NCI-H2107 (cell line): Measurements from ENCODE around the gene SOBP.
A peak's percentile ranks its signal among the peaks of the same experiment; 100 is the strongest.
"Not testable (repeated sequence)": the region's sequence is repeated elsewhere in the genome, so short reads cannot be mapped to it uniquely, and the experiment has no call there.

Experiments used
- DNase-seq: peaks from one replicate; lab custom pipeline; 2025; lab: John Stamatoyannopoulos, UW

Gene SOBP

DNA sequence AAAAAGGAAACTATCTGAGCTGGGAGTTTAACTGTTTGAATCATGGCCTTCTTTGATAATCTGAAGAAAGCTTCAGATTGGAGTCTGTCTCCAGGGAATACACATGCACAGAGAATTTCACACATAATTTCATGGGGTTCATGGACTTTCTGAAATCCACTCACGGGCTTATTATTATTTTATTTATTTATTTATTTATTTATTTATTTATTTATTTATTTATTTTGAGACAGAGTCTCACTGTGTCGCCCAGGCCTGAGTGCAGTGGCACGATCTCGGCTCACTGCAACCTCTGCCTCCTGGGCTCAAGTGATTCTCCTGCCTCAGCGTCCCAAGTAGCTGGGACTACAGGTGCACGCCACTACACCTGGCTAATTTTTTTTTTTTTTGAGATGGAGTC is 63.2 kb downstream of the SOBP start:
- not testable (repeated sequence) for DNase-seq

DNA sequence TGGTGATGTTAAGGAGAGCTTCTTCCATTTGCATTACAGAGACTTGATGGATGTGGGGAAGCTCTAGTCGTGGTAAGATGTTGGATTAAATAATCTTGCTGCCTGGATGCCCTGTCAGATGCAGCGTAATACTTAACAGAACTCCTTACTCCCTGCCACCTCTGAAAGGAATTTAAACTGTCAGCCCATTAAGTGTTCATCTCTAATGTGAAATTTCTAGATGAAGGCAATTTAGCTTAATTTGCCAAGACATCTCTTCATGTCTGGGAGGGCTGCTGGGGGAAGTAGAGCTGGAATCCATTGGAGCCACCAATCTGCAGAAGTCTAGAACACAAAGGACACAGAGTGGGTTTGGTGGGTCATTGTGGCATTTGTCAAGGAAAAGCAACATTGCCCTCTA is 64.4 kb downstream of the SOBP start:
- DNase-seq, result no peak

DNA sequence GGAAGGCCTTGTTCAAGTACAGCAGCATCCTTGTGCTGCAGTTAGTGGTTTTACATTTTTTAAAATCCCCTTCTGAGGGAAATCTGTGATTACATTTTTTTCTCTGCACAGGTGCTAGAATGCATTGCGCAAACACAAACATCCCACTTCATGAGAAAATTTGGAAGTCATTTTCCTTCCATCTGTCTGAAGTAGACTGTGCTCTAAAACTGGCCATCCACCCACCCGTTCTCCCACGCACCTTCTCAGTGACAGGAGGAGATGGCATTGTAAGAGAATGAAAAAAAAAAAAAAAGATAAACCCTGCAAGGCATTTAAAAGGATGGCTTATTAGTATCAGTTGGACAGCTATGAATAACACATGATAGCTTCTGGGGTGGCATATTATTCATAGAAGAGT is 65.0 kb downstream of the SOBP start:
- DNase-seq, result no peak

DNA sequence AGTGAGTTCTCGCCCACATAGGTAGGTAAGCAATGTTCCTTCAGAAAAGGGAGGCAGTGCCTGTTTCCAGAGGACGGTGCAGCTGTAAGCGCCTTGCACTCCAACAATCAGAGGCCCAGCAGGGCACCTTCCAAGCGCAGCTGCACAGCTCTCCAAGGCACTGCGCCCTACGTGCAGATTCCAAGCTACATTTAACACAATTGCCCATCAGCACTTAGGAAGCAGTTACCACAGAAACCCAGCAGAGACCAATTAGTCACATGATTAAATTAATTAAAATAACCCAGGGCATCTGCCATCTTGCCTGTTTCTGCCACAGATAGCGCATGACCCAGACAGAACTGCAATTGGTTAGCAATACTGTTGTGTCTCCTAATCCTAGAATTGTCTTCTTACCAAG is 65.5 kb downstream of the SOBP start:
- DNase-seq, result peak; percentile 74

DNA sequence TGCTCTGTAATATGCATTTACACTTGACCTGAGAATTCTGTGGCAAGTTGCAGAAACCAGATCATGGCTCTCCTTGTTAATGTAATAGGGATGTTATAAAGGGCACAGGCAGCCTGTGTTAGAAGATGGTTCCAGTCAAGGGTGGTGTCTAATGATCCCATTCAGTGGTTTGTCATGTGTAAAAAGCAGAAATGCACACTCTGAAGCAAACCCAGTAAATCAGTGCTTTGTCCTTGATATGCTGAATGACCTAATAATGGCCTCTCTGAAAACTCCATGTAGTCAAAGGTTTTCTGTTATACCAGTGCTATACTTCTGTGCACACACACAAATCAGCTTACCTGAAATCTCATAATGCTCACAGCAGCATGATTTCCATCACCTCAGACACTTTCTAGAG is 66.2 kb downstream of the SOBP start:
- DNase-seq, result no peak

DNA sequence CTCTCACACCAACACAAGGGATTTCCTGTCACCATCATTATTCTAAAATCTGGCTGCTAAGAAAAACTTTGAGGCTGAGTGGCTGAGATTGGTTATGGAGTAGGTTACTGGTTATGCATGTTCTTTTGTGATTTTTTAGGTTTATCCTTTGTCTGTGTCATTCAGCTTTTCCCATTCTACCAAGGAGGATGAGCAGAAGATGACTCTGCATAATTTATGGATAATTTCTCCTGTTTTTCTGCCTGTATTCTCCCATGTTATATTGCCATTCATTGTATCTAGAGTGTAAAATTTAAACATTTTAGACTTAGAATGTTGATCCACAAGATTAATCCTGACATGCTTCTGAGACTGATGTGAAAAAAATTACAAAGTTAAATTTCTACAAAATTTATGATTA is 67.8 kb downstream of the SOBP start:
- no peak for DNase-seq

DNA sequence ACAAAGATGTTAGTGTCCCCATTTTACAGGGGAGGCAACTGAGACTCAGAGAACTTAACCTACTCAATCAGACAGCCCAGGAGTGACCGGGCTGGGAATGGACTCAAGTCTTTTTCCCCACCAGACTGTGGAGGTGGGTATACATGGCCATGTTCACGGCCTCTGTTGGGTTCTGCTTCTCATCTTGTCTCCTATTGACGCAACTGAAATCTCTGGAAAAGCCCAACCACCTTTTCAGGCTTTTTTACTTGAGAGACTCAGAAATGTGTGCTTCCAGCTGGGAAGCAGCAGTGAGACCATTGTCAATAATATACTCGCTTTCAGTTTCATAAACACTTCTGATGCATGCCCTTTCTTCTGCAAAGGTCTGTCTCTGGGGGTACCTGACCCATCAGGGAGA is 70.7 kb downstream of the SOBP start:
- no peak for DNase-seq

DNA sequence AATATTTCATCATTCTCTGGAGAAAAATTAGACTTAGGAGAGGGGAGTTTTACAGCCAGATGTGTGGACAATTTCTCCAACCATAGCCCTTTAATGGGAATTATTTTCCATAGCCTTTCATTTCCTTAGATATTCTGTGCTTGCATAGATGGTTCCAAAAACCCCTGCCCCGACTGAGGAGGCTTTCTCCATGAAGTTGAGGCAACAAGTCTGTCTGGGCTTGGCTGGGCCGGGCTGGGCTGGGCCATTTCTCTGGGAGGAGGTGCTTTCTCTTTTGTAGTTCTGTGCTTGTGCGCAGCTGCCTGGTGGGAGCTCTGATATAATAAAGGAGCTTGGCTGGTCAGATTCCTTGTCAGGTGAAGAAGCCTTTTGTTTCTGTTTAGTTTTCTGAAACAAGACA is 71.4 kb downstream of the SOBP start:
- no peak for DNase-seq

DNA sequence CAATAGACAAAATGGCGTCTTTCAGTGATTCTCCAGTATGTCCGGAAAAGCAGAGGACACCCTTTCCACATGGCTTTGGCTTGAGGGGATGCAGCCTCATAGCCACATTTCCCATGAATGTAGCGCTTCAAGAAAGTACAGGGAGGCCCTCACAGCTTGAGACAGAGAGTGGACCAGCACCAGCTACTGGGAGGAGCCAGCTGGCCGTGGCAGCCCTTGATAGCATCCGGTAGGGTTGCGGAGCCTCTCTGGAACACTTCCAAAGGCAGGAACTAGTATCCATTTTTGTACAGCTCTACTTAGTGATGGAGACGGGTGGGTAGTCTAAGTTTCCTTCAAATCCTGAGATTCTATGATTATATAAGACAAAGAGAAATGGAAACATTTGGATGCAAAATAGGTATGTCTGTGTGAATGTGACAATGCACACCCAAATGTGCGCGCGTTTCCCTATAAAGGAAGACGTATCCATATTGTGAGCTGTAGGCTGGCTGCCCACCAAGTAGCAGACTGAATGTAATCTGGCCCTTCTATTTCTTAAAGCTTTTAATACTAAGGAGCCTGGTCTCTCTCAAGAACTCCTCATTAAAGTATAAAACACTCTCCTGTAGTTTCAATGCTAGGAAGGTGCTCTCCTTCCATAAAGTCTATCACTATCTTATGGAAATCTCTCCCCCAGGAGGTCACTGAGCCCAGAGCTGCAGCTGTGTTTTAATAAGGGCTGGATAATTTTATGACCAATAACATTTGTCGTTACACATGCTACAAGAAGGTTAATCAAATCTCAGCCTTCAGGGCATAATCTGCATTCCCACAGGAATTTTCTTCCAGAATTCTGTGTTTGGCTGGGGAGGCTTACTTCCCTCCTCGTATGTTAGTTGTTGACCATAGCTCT is 74.0 kb downstream of the SOBP start:
- no peak for DNase-seq

DNA sequence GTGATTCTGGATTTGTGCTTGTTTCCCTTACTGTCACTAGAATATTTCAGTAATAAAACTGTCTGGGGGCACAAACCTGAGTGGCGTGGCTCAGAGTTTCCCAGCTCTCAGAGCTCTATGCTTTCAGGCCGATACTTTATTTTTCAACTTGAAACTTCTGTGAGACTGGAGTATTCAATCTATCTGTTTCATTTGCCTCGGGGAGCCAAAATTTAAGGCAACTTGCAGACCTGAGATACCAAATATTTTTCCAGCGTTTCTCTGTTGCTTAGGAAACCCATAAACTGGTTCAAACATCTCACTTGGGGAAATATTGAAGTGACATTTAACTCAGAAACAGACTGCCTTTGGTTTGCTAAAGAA is 74.7 kb downstream of the SOBP start:
- DNase-seq, result no peak

DNA sequence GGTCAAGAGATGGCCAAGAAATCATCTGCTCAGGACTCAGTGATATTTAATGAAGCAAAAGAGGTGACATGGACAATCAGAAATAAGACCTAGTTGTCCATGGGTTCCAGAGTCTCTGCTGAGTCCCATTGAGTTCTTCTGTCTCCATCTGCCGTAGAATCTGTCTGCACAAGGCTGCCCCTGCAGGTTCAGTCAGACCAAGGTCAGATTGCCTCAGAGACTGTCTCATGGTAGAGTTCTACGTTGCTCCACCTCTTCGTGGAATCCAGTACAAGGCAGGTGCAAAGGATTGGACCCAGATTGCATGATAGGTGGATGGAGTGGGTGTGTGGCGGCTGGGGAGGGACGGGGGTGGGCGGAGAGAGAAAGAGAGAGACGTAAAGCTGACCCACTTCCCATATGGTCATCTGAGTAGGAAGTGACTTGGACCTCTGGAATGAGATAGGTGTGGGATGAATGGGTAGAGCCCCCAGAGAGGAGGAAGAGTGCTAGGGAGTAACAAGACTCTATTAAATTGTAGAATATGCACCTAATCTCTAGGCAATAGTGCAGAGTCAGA is 75.3 kb downstream of the SOBP start:
- DNase-seq, result no peak

DNA sequence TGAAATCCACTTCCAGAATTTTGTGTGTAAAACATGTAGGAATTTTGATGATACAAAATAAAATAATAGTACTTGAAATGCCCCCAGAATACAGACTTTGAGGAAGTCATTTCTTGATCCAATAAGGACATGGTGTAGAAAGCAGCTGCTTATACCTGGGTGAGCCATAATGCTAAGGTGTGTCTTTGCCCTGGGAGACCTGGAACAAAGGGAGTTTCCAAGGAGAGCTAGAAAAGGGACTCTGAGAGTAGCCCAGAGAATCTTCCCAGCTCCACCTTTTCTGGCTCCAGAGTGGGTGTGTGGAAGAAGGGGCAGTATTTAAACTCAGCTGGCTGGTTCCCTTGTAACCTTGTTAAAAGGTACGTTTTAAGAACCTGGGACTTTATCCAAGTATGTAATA is 77.7 kb downstream of the SOBP start:
- DNase-seq, result no peak

DNA sequence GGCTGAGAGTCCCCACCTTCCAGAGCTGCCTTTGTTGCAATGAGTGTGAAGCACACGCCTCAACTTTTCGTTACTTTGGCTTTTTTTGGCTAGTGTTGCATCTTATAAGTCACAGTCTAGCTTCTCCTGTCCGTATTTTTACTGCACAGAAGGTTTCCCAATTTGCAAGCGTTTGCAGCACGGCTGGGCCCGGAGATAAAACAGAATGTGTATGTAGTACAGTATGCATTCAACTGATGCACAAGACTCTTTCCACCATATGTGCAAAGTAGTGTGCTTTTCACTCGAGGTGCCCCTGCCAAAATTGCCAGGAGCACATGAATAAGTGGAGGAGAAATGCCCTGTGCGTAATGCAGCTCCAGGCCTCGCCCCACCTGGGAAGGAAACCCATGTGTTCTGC is 79.6 kb downstream of the SOBP start:
- DNase-seq, result no peak

DNA sequence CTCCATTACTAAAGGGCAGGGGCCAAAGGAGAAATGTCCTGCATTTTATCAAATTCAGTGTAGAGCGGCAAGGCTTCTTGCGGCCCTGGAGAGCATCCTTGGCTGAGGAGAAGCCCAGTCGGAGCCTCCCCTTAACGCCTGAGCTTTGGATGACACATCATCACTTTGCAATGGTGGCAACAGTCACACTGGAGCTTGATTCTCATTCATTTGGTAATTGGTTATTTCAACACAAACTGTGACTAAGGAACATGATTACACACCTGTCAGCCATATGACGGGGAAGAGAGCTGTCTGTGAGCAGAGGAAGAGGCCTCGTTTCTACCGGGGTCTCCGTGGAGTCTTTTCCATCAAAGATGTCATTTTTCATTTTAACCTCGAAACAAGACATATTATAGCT is 81.4 kb downstream of the SOBP start:
- no peak for DNase-seq

DNA sequence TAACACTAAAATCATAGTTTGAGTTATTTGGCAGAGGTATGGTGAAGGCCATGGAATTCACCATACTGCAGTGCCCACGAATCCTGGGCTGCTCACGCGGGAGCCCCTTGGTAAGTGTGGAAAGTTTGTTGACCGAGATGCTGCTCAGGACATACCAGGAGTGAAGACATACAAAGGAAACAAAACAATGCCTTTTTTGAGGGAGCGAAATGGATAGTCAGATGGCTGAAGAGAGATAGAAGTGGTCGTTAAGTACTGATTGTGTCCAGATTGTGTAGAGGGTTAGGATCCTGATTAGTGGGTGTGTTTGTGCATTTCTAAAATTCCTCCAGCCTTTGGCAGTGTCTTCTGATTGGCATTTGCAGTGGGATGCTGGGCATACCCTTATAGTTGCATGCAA is 83.0 kb downstream of the SOBP start:
- DNase-seq, result no peak

DNA sequence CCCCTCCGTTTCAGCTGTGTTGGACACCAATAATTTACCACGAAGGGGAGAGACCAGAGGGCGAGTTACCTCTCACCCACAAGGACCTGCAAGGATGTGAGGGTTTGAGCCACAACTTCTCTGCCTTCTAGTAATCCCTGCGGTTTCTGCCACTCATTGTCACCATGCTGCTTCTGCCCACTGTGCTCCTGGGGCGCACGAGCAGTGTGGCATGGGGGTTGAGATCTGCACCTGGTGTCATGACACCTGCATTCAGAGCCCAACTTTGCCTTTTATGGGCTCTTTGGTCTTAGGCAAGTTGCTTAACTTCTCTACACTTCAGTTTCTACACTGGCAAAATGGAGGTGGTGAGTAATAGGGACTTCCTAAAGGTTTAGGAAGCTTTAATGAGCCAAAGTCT is 84.9 kb downstream of the SOBP start:
- DNase-seq, result no peak

DNA sequence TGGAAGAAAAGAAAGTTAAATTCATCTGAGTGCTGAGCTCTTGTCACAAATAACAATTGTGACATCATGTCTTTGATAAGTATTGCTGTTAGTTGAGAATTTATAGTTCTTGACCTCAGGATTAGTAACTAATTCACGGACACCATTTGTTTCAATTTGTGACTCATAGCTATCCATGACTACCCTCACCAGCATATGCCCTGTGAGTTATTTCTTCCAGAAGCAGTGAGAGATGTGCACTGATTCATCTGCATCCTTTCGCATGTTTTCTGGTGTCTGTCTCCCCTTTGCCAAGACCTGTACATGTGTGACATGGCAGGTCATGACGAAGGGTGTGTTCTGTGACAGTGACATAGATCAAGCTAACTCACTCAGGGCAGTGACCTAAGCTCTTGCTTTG is 86.9 kb downstream of the SOBP start:
- no peak for DNase-seq

DNA sequence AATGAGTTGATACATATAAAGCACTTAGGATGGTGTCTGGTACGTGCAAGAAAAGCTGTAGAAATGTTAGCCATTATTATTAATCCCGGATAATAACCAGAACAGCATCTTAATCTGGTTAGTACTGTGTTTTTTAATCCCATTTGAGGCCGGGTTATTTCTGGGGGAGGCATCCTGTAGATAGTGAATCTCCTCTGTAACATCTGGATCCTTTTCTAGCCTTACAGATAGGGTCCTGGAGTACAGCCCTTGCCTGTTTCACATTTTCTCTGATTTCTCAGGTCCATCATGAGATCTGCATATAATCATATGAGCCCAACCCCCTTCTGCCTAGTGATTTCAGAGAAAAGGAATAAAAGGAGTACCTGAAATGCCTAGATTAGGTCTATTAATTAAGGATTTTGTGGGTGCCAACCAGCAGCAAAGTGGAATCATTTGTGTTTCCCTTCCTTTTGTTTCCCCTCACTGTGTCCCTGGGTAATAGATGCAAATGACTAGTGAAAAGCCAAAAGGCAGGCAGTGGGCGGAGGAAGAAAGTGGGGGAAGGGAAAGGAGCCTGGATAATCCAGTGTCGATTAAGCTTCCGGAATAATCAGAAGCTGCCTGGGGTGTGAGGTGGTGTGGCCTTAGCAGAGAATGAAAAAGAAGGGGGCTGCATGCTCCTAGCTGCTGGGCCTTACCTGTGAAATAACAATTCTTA is 88.9 kb downstream of the SOBP start:
- DNase-seq, result no peak

DNA sequence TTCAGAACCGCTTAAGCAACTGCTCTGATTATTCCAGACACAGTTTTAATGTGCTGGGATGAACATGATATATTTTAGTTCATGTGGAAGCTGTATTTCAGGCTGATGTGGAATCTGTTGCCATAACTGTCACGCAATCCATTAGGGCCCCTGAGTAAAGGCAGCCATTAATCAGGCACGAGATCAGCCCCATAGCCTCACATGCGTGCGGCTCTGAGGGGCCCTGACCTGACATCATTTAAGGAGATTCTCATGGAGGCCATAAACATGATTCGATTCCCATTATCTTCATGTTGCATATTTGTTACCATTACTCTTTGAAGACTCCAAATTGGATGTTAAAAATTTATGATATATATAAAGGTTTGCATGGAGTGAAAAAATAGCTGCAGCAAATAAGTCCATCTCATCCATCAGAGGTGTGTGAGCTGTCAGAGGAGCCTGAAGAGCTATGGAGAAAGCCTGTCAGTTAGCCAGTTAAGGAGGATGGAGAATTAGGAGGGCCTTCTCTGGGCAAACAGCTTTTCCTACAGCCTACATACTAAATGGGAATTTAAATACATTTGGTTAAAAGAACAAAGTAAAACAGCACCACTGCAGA is 89.6 kb downstream of the SOBP start:
- DNase-seq, result no peak

DNA sequence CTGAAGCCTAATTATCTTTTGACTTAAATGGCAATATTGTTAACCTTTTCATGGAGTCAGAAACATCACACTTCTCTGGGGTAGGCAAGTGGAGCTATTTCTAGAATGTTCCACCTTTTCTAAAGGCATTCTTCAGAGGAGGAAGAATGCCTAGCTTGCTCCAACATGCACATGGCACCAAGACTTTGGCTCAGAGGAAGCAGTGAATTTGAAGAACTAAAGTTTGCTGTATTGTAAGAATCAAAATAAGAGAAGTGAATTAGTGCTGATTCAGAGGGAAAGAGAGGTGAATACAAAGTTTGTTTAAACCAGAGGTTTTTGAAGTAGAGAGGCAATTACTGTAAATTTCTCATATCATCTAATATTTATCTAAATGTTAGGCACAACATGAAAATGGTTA is 92.2 kb downstream of the SOBP start:
- no peak for DNase-seq

DNA sequence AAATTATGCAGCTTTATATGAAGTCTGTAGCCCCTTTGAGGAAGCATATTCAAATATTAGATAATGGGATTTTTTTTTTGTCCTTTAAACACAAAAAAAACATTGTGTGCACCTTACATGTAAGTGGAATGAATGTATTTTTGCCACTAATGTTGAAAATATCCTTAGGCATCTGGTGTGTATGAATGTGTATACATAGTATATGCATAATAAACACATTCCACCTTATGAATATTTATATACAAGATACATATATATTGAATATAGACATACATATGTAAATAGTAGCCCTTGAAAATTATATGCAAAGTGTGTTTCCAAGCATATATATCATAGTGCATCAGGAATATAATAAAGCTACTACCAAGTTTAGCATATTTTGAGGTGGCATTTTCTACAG is 94.8 kb downstream of the SOBP start:
- no peak for DNase-seq

DNA sequence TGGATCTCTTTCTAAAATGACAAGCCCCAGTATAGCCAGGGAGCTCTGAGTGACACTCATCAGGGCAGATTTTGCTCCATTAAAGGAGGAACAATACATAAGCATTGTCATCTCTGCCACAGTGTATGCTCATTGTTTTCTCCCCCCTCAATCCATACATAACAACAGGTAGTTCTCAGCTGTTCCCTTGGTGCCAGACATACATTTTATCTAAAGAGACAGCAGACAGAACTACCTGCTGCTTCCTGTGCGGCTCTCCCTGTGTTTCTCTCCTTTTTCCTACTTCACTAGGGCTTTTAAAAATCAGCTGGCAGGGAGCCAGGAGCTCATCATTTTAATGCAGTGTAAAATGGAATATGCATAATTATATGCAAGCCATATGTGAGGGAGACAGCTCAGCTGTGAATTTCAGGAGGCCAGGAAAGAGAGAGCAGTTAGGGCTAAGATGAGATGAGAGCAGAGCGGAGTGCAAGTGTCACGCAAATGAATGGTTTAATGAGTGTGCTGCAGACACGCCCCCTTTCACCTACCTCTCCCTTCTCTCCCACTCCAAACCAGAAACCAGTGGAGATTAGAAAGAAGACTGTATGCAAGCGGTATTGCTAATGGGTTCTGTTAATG is 96.0 kb downstream of the SOBP start:
- DNase-seq, result no peak

DNA sequence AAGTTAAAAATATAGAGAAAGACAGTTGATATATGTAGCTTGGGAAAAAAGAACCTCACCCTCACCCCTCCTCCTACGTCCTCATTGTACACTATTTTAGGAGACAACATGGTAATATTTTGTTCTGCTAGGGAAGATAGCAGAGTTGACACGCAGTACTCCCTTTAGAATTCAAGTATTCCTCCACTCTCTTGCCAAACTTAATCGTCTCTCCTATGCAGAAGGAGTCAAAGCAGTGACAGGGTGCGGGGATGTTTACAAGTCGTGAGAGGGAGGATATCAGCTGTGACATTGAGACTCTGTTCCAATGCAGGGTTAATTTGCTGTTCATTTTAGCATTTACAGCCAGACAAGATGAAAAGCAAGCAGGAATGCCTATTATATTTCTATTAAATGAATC is 97.5 kb downstream of the SOBP start:
- DNase-seq, result no peak
